MM.1S (cell line): Measurements from ENCODE around the gene TUBGCP6.

Experiments
- DNase-seq: peaks from one replicate; pipeline ENCODE4 v3.0.0-alpha.2; 2015
- H2AFZ ChIP-seq: fragments of 300-600 bp; sonication (generic); 2 replicates; pipeline ENCODE4 v1.6.0; 2016; ENCODE audit warnings: antibody characterized with exemption, low read length
- H3F3A ChIP-seq: fragments of 300-600 bp; sonication (generic); 2 replicates; pipeline ENCODE4 v1.6.1; 2016; ENCODE audit warnings: mild to moderate bottlenecking, antibody characterized with exemption, low read length, moderate library complexity, mixed read lengths; ENCODE audit not compliant: insufficient read depth
- H3K27ac ChIP-seq: fragments of 300-600 bp; sonication (generic); 2 replicates; pipeline ENCODE4 v1.5.1; 2016; ENCODE audit warnings: mild to moderate bottlenecking, low read length
- H3K27me3 ChIP-seq: fragments of 300-600 bp; sonication (generic); replicated peaks from 2 replicates; pipeline ENCODE4 v1.6.0; 2016; ENCODE audit warnings: low read length; ENCODE audit not compliant: insufficient read depth
- H3K36me3 ChIP-seq: fragments of 300-600 bp; sonication (generic); replicated peaks from 2 replicates; pipeline ENCODE4 v1.6.1; 2016; ENCODE audit warnings: mild to moderate bottlenecking, low read length, mixed read lengths; ENCODE audit not compliant: insufficient read depth
- H3K4me1 ChIP-seq: fragments of 300-600 bp; sonication (generic); 2 replicates; pipeline ENCODE4 v1.6.1; 2016; ENCODE audit warnings: low read length, mixed read lengths
- H3K4me2 ChIP-seq: fragments of 300-600 bp; sonication (generic); 2 replicates; pipeline ENCODE4 v1.6.0; 2016; ENCODE audit warnings: low read depth, low read length
- H3K4me3 ChIP-seq: fragments of 300-600 bp; sonication (generic); 2 replicates; pipeline ENCODE4 v1.5.1; 2016; ENCODE audit warnings: low read length, mixed read lengths
- H3K79me2 ChIP-seq: fragments of 300-600 bp; sonication (generic); 2 replicates; pipeline ENCODE4 v1.6.1; 2016; ENCODE audit warnings: mixed run types, low read length, mixed read lengths
- H3K9ac ChIP-seq: fragments of 300-600 bp; sonication (generic); 2 replicates; pipeline ENCODE4 v1.6.1; 2016; ENCODE audit warnings: low read length, mixed read lengths
- H3K9me2 ChIP-seq: fragments of 300-600 bp; sonication (generic); replicated peaks from 2 replicates; pipeline ENCODE4 v1.6.1; 2016; ENCODE audit warnings: mild to moderate bottlenecking, low read length, mixed read lengths; ENCODE audit not compliant: insufficient read depth
- H3K9me3 ChIP-seq: fragments of 300-600 bp; sonication (generic); replicated peaks from 2 replicates; pipeline ENCODE4 v1.6.1; 2016; ENCODE audit warnings: mild to moderate bottlenecking, low read length, mixed read lengths; ENCODE audit not compliant: insufficient read depth
- H4K20me1 ChIP-seq: fragments of 300-600 bp; sonication (generic); 2 replicates; pipeline ENCODE4 v1.6.1; 2016; ENCODE audit warnings: mild to moderate bottlenecking, low read length, moderate library complexity, mixed read lengths; ENCODE audit not compliant: insufficient read depth
- CTCF ChIP-seq: fragments of 300-600 bp; sonication (generic); IDR thresholded peaks from 2 replicates; pipeline ENCODE4 v1.5.1; 2016; ENCODE audit warnings: antibody characterized with exemption, low read length, mixed read lengths
- EZH2 ChIP-seq: fragments of 300-600 bp; sonication (generic); optimal IDR thresholded peaks from 2 replicates; pipeline ENCODE3; 2017; ENCODE audit warnings: low read depth, mild to moderate bottlenecking, antibody characterized with exemption, low read length, mixed read lengths
- EZH2phosphoT487 ChIP-seq: fragments of 300-600 bp; sonication (generic); IDR thresholded peaks from 2 replicates; pipeline ENCODE4 v1.6.1; 2018; ENCODE audit warnings: antibody characterized with exemption, low read length

TUBGCP6 gene

GRCh38 chr22:50260801-50261614, 16.2 kb upstream of the TUBGCP6 start:
- H3K9me3 ChIP-seq, result no peaks in the 10 kb centered on the region
- peak overlapping the region; percentile 57 for H2AFZ ChIP-seq
- H4K20me1 ChIP-seq, result no peaks in the 10 kb centered on the region

GRCh38 chr22:50260434-50260800, 15.6 kb upstream of the TUBGCP6 start:
- peak overlapping the region; percentile 85 for H3K4me2 ChIP-seq
- H3K9ac ChIP-seq, result peak overlapping the region; percentile 73
- no peaks in the 10 kb centered on the region for H3K9me2 ChIP-seq
- H3K36me3 ChIP-seq, result no peaks in the 10 kb centered on the region
- no peaks in the 10 kb centered on the region for H3F3A ChIP-seq
- H3K79me2 ChIP-seq, result peaks cover 16% of the 10 kb centered on the region
- H3K4me1 ChIP-seq, result peaks cover 8% of the 10 kb centered on the region
- TF ChIP-seq EZH2phosphoT487 (no peak), CTCF (no peak), EZH2 (no peak)
- peak overlapping the region; percentile 90 for H3K4me3 ChIP-seq
- H2AFZ ChIP-seq, result peak overlapping the region; percentile 57
- DNase-seq, result no peak
- no peaks in the 10 kb centered on the region for H3K27me3 ChIP-seq
- no peaks in the 10 kb centered on the region for H4K20me1 ChIP-seq
- H3K9me3 ChIP-seq, result no peaks in the 10 kb centered on the region
- no peak overlapping the region for H3K27ac ChIP-seq

More at GRCh38 chr22:50260801-50261614, 16.2 kb upstream of the TUBGCP6 start:
- Histone ChIP-seq H3K79me2 (peaks cover 16% of the 10 kb centered on the region), H3K9me2 (no peaks in the 10 kb centered on the region), H3K4me1 (peaks cover 8% of the 10 kb centered on the region), H3K36me3 (no peaks in the 10 kb centered on the region), H3K27me3 (no peaks in the 10 kb centered on the region), H3K27ac (no peak overlapping the region), H3K4me3 (peak overlapping the region; percentile 90), H3F3A (no peaks in the 10 kb centered on the region), H3K4me2 (peak overlapping the region; percentile 85), H3K9ac (peak overlapping the region; percentile 73)
- TF ChIP-seq CTCF (no peak), EZH2phosphoT487 (no peak), EZH2 (no peak)
- DNase-seq, result peak; percentile 54

- TF ChIP-seq CTCF (no peak), EZH2 (no peak), EZH2phosphoT487 (no peak)
- Histone ChIP-seq H3K4me2 (no peak overlapping the region), H3K36me3 (no peaks in the 10 kb centered on the region), H3K4me1 (peaks cover 8% of the 10 kb centered on the region), H3K9me2 (no peaks in the 10 kb centered on the region), H3K9me3 (no peaks in the 10 kb centered on the region), H4K20me1 (no peaks in the 10 kb centered on the region), H3K9ac (no peak overlapping the region), H2AFZ (no peak overlapping the region), H3K79me2 (peaks cover 16% of the 10 kb centered on the region), H3K27me3 (no peaks in the 10 kb centered on the region), H3K4me3 (no peak overlapping the region), H3K27ac (no peak overlapping the region), H3F3A (no peaks in the 10 kb centered on the region)
- DNase-seq, result no peak
Measured at GRCh38 chr22:50259302-50259701, 14.5 kb upstream of the TUBGCP6 start.
